ENCODE results near the gene EFNA3. TPM values are rescaled to one million over a fixed set of nuclear protein-coding genes. Genes with fewer than 3 reads are reported as not detected.
"Not testable (repeated sequence)": the region's sequence is repeated elsewhere in the genome, so short reads cannot be mapped to it uniquely, and the experiment has no call there.

The EFNA3 gene
- total RNA-seq, 1 donor from 2014 or later: 1.3 TPM

DNA sequence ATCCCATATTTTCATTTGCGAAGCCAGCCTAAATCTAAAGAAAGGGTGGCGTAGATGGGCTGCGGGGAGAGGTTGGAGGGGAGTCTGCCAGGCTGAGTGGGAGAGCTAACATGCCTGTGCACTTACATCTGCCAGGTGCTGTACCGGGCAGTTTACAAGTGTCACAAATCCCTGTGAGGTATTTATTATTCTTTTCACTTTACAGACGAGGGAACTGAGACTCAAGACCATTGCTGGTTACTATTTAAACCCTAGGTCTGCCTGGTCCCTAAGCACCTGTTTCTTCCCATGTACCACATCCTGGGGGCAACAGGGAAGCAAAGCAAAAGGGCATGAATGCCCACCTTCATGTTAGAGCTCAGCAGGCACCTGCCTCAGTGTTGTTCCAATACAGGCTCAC, 29.7 kb downstream of the EFNA3 start:
- DNase-seq (ENCODE audit: low read depth in 2 of 2): no peak

DNA sequence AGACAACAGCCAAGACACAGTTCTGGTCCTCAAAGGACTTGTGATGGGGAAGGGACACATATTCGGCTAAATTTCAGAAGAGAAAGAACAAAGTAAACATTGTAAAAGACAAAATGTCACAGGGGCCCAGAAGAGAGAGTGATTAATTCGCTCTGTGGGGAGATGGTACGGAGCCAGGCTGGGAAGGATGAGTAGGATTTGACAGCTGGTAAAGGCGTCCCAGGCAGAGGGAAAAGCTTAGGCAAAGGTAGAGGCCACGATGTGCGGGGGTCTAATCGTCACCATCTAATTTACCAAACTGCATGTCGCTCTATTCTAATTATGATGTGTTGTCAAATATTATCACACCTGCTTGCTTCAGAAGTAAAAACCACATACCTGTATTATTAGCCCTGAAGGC, 31.7 kb downstream of the EFNA3 start:
- no peak for DNase-seq (ENCODE audit: low read depth in 2 of 2)

DNA sequence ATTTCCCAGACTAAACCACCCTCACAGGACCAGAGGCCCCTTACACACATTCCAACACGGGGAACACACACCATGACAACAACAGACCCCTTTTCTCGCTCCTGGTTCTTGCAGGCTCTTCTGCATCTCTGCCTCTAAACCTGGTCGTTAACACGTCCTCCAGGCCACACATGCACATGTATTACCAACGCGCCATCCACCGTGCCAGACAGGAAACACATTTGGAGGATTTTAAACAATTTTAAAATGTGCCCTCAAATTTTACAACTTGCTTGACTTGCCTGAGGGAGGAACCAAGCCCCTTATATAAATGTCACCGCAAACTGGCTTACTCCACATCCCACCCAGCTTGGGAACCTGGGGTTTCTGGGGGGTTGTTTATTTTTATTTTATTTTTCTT, 32.2 kb downstream of the EFNA3 start:
- DNase-seq (ENCODE audit: low read depth in 2 of 2): no peak

DNA sequence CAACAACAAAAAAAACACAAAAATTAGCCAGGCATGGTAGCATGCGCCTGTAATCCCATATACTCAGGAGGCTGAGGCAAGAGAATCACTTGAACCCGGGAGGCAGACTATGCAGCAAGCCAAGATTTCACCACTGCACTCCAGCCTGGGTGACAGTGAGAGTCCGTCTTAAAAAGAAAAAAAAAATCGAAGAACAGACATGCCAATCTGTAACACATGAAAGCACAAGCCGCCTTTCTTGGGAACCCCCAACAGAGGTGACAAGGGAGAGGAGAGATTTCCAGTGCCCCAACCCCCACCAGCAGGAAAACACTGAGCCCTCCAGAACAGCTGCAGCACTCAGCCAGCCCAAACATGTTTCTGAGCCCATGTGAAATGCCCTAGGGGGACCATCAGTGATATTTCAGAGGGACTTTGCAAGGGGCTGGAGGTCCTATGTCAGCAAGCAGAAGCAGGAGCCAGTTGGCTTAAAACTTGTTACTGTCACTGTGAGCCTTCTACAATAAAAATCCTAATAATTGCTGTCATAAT, 34.9 kb downstream of the EFNA3 start:
- no peak for DNase-seq (ENCODE audit: low read depth in 2 of 2)

DNA sequence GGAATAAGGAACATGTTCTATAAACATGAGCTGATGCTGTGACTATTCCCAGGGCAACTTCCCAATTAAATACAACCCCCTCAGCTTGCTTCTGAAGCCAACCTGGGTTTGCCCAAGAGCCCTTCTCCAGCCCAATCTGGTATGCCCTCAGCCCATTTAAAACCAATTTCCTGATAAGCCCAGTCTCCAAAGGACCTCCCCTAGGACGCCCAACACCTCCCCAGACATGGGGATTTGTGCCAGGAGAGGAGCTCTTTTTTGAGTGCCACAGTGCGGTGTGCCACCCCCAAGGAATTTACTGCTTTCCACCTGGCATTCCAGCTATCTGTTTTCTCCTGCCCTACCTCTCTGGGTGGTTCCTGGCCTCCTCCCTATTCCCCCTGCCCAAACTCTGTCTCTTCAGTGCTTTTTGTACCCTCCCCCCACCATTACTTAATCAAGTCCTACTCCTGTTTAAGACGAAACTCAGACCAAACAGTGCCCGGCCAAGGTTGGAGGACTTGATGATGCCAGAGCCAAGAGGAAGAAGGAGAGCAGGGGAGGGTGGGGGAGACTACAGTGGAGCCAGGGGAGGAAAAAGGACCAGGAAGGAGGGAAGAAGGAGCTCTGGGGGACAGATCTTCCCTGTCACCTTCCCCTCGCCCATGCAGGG, 37.6 kb downstream of the EFNA3 start:
- no peak for DNase-seq (ENCODE audit: low read depth in 2 of 2)

DNA sequence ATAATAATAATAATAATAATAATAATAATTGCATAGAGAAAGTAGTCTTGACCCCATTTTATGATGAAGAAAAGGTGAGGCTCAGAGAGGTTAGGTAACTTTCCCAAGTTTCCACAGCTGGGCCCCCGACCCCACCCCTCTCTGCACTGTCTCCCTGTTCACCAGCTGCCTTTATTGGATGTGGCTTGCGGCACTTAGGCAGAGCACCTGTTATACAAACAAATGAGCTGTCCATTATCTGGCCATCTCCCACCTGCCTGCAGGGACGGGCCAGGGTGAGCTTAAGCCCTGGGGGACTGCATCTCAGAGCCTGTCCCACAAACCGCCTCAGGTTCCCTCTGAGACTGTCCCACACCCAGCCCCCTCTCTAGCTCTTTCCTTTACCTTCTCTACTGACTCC, 39.0 kb downstream of the EFNA3 start:
- no peak for DNase-seq (ENCODE audit: low read depth in 2 of 2)

DNA sequence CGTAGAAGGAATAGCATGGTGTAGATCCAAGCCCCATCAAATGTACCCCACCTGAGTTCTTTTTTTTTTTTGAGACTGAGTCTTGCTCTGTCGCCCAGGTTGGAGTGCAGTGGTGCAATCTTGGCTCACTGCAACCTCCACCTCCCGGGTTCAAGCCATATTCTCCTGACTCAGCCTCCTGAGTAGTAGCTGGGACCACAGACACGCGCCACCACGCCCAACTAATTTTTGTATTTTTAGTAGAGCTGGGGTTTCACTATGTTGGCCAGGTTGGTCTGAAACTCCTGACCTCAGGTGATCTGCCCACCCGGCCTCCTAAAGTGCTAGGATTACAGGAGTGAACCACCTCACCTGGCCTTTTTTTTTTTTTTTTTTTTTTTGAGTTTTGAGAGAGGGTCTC, 39.5 kb downstream of the EFNA3 start:
- not testable (repeated sequence) for DNase-seq (ENCODE audit: low read depth in 2 of 2)

DNA sequence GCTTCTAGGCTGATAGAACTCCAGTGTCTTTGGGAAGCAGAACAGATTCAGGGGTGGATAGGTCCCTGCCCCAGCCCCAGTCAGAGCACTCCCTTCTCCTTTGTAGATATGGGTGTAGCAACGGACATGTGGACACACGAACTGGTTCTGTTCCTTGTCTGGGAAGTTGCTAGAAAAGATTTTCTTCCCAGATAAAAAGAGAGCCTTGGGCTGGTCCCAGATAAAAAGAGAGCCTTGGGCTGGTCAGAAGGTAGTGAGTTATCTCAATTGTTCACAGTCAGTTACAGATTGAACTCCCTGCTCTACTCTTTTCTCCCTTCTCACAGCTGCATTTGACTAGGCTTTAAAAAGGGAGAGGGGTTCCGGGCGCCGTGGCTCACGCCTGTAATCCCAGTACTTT, 41.6 kb downstream of the EFNA3 start:
- no peak for DNase-seq (ENCODE audit: low read depth in 2 of 2)

DNA sequence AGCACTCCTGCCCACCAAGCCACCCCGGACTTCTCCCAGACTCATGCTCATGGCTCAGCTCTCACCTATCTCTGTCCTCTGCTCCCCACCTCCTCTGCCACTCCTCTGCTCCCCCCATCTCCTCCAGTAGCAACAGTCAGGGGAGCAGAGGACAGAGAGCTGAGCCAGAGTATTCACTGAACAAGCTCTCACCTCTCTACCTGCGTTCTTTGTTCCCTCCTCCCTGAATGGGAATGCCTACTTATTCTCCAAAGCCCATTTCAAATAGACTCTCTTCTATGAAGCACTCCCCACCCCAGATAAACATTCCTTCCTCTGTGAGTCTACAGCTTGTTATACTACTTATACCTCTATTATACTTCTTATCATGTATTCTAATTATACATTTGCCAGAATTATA, 42.6 kb downstream of the EFNA3 start:
- no peak for DNase-seq (ENCODE audit: low read depth in 2 of 2)

DNA sequence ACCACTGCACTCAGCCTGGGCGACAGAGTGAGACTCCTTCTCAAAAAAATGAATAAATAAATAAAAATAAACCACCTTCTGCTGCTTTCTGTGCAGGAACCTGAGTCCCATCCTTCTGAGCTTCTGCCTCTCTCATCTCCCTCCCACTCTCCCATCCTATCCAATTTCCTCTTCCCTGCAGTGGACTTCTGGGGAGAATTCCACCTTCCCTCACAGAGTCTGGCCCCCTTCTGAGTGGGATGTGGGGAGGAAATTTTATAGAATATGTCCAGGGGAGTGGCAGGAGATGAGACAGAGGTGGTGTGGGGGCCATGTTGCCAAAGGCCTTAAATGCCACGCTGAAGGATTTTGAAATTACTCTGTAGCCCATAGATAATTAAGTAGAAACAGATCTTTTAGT, 43.7 kb downstream of the EFNA3 start:
- DNase-seq (ENCODE audit: low read depth in 2 of 2): no peak

DNA sequence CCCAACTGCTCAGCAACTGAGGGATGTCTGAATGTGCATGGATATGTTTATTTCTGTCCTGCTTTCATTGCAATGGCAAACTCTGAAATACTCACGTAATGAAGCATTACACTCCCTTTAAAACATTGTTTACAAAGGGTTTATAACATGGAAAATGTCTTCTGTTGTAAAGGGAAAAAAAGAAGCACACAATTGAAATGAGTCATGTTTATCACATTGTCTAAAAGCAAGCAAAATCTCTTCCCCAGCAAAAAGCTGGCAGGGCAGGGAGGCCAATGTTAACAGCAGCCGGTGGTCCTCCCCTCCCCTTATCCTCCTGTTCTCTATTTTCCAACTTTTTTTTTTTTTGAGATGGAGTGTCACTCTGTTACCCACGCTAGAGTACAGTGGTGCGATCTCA, 45.2 kb downstream of the EFNA3 start:
- DNase-seq (ENCODE audit: low read depth in 2 of 2): peak; percentile 89 to 92

DNA sequence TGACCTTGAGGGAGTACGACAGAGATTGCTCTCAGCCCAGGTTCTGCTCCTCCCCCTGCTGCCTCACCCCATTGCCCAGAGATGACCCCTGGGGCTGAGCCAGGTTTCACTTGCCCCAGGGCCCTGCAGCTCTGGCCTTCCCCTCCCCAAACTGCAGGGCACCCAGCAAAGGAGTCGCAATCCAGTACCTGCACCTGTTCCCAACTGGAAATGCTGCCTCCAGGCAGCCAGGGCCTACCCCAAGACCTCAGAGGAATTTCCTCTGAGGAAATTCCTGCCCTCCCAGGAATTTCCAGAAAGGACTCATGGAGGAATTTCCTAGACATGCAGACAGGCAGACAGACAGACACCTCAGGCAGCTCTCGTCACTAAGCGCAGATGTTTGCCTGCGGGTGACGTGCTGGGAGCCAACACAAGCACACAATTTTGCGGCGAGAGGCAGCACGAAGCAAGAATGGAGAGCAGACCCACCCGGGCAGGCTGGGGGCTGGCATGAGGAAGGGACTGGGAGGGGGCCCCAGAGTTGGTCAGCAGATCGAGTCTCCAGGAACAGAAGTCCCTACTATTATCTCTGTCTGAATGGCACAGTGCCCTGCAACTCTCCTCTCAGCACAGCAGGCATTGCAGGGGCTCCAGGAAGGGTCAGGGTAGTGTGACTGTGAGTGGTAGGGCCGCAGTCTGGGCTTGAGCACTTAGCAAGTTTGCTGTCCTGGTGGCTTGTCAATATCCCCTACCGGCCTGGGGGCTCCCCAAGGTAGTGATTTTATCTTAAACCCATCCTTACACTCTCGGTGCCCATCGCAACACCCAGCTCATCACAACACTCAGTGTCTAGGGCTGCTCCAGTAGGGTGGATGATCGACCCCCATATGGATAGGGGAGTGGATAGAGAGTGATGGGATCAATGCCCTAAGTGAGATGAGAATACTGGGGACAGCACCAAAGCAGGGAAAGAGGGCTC, 46.1 kb downstream of the EFNA3 start:
- peak in 1 of 2 donors; percentile 84 for DNase-seq (ENCODE audit: low read depth in 2 of 2)

DNA sequence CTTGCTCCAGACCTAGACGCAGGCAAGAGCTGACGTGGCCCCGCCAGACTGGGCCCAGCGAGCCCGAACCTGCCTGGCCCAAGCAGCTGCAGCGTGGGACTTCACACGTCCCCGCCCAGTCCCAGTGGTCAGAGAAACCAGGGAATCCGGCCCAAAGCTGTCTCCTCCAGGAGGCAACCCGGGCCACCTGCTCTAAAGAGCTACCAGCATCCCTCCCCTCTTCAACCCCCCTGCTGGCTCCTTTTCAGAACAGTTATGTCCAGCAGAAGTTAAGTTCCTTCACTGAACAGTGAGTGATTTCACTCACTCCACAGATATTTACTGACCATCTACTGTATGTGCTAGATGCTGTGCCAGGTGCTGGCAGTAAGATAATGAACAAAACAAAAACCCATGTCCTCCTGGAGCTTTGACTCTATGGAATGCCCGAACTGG, 46.9 kb downstream of the EFNA3 start:
- DNase-seq (ENCODE audit: low read depth in 2 of 2): no peak

DNA sequence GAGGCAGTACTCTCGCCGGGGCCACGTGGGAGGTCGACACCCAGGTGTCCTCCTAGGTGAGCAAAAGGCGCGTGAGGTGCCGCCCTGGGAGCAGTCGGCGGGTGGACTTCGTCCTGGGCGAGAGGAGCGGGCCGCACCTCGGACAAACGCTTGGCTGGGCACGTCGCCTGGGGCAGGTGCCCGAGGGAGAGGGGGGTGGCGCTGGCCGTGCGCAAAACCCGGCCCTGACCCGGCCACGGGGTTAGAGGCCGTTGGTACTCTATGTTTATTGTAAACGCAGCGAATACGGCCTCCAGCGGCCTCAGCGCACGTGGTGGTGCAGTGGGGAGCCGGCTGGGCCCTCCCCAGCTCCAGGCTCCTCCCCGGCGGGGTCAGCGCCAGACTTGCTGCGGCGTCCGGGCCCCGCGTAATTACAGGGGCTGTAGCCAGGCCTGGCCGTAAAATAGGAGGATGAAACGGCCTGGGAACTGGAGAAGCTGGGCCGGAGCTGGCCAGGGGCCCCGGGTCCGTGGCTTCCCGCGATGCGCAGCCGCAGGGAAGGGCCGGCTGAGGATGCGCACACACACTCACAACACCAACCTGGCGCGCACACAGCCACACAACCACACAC, 47.4 kb downstream of the EFNA3 start:
- peak; percentile 69 to 83 for DNase-seq (ENCODE audit: low read depth in 2 of 2)

DNA sequence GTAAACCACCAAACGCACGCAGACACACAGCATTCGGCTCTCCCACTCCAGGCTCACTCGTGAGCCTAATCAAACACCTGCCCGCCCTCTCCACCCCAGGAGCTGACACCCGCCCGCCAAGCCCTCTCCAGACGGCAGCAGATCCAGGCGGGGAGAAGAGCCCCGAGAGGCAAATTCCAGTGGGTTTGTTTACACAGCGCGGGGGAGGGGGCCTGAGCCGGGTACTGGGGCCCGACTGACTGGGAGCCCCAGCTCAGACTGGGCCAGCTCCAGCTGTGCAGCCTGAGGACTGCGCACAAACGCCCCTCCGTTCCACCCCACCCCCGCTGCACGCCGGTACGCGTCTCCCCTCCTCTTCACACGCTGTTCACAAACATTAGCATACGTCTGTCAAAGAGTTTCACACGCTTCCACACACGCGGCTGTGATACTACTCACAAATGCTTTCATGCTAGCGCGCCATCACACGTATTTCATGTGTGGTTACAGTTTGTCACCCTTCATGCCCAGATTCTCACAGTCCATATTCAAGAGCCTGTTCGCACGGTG, 48.0 kb downstream of the EFNA3 start:
- DNase-seq (ENCODE audit: low read depth in 2 of 2): peak in 1 of 2 donors; percentile 76

DNA sequence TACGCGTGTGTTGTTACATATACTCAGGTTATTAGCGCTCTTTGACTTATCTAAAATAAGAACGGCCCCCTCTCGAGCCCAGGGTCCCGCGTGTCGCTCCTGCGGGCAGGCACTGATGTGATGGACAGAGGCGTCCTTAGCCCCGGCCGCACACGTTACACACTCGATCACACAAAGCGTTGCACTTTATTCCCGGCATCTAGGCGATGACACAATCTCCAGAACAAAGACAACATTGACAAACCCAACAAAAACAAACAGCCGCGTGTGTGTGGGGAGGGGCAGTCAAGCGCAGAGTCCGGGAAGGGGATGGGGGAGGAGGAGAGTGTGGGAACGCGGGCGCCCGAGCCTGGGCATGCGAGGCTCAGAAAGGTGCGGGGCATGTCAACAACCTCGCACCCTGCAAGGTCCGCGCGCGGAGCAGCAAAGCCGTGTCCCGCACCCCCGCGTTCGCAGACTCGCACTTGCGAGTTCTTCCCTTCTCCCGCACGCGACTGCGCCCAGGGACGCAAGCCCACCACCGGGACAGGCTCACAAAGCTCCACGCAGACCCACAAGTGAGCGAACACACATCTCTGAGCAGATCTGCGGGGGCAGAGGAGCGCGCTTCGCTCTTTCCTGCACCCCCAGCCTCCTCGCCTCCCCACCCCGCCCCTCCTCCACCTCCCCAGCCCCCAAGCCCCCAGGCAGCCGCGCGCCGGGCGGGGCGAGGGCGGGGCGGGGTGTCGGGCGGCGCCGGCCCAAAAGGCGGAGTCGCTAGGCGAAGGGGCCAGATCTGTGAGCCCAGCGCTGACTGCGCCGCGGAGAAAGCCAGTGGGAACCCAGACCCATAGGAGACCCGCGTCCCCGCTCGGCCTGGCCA, 48.7 kb downstream of the EFNA3 start, which contains the start of gene EFNA1:
TSS of gene EFNA1 (plus strand) at position 772 of the 862 bp plus-strand sequence. CDS start 102 bp downstream, outside the sequence.
- peak; percentile 92 to 97 for DNase-seq (ENCODE audit: low read depth in 2 of 2)

DNA sequence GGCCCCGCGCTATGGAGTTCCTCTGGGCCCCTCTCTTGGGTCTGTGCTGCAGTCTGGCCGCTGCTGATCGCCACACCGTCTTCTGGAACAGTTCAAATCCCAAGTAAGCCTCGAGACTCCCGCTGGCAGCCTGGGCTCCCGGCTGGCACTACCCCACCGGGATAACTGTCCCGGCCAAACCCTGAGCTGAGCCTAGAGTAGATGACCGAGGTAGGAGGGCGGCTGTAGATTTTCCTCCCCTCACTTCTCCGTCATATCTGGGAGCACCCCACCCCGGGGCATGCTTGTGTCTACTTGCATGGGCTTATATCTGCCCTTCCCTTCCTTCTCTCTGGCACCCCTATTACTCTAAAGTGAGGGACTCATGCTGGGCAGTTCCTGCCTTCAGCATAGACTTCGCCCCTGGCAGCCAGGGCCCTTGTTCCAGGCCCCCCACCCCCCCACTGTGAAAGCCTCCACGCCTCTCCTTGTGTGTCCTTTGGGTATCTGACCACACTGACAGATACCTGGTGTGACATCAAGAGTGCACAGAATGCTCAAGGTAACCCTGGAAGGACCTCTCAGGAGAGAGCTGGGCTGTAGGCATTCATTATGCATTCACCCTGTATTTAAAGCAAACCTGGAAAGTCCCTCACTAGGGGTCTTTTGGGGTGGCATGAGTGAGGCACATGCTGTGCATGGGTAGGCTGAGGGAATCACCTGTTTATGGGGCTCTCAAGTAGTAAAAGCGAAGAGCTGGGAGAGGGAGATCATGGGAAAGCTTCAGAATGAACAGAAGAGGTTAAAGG, 49.5 kb downstream of the EFNA3 start:
- DNase-seq (ENCODE audit: low read depth in 2 of 2): no peak

DNA sequence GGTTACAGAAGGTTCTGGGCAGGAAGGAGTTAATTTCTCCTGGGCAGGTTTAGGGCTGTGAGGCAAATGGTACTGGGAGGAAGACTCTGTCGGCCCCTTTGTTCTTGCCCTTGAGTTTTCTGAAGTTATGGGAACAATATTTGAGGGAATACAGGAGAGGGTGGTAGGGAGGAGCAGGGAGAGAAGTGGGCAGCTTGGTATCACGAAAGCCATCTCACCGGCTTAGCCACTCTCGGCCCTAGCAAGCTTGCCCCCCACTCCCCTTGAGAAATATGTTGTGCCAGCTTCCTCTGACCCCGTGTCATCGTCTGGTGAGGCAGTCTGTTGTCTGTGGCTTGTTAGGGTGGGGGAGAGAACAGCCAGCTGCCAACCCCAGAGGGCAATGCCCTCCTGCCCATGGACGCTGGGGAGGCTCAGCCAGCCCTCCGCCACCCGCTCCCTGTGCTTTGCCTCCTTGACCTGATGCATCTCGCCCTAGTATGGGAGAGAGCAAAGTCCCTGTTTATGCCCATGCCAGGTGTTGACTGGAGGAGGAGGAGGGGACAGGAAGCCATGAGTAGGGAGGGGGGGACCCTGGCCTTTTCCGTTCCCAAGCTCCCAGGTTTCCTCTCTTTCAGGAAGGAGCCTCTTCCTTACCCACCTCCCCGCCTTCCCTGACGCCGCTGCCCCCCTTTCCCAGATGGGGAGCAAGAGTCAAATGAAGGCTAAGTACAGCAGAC, 50.3 kb downstream of the EFNA3 start:
- DNase-seq (ENCODE audit: low read depth in 2 of 2): peak; percentile 88 to 98
